A549 (cell line): ENCODE data around the gene ATF3. TPM values are rescaled to one million over a fixed set of nuclear protein-coding genes. Genes with fewer than 3 reads are reported as not detected.

Experiments
- ATAC-seq, 2 experiments: fragments of 200-7000 bp in 1 of 2; fragments of >200 bp in 1 of 2; cut with Nextera tagmentation in 1 of 2; cut with Tn5 transposase in 1 of 2; 3 replicates each; pipeline versions ENCODE4 v1.8.0 to v1.9.1; 2018 to 2020; ENCODE audit warnings: mild to moderate bottlenecking in 1 of 2, moderate library complexity in 1 of 2
- CTCF ChIA-PET: fragments of 300-600 bp; sonication (Branson Sonifier 250); formaldehyde crosslinking; extraction: SDS; loops from one replicate; lab custom pipeline; 2021; ENCODE audit warnings: antibody characterized with exemption, inconsistent platforms; lab: Yijun Ruan, JAX
- POLR2A ChIA-PET: fragments of 350-600 bp; formaldehyde crosslinking; extraction: SDS; loops from one replicate; lab custom pipeline; 2021; ENCODE audit warnings: antibody characterized with exemption, inconsistent platforms; lab: Yijun Ruan, JAX
- DNase-seq, 2 experiments: peaks; one replicate each; pipeline versions ENCODE4 v3.0.0 to v3.0.0-alpha.2; 2011 to 2016; ENCODE audit warnings: low read depth in 1 of 2, low spot score in 1 of 2
- FAIRE-seq: peaks from 2 replicates; lab custom pipeline; 2011; peaks lifted over from hg19 to GRCh38; lab: Jason Lieb, UNC
- H3K27ac ChIP-seq, 2 experiments: fragments of >200 bp; sonication (Bioruptor Twin); formaldehyde crosslinking; 3 replicates each; pipeline ENCODE4 v1.5.1; 2016 to 2017
- H3K4me1 ChIP-seq: fragments of >200 bp; sonication (Bioruptor Twin); formaldehyde crosslinking; 3 replicates; pipeline ENCODE4 v1.6.1; 2016
- H3K4me2 ChIP-seq: fragments of >200 bp; sonication (Bioruptor Twin); formaldehyde crosslinking; 3 replicates; pipeline ENCODE4 v1.6.1; 2016
- H3K4me3 ChIP-seq: fragments of >200 bp; sonication (Bioruptor Twin); formaldehyde crosslinking; 3 replicates; pipeline ENCODE4 v1.5.1; 2016
- H3K9me3 ChIP-seq: fragments of >200 bp; sonication (Bioruptor Twin); formaldehyde crosslinking; 3 replicates; pipeline ENCODE4 v1.6.1; 2016
- BCL3 ChIP-seq: fragments of >200 bp; sonication (Bioruptor Twin); formaldehyde crosslinking; IDR thresholded peaks from 3 replicates; pipeline ENCODE4 v1.6.1; 2016
- CBX2 ChIP-seq: fragments of 200-600 bp; sonication (generic); IDR thresholded peaks from 2 replicates; pipeline ENCODE4 v1.6.1; 2016; ENCODE audit warnings: low read depth, mild to moderate bottlenecking, borderline replicate concordance
- CHD4 ChIP-seq: fragments of 200-600 bp; sonication (generic); IDR thresholded peaks from 2 replicates; pipeline ENCODE4 v1.6.1; 2016; ENCODE audit warnings: antibody characterized with exemption, mild to moderate bottlenecking, borderline replicate concordance
- CTCF ChIP-seq: fragments of >200 bp; sonication (Bioruptor Twin); formaldehyde crosslinking; IDR thresholded peaks from 3 replicates; pipeline ENCODE4 v1.5.1; 2016
- EP300 ChIP-seq, 2 experiments: fragments of >200 bp; sonication (Bioruptor Twin); formaldehyde crosslinking; IDR thresholded peaks; 2 replicates in 1 of 2; 3 replicates in 1 of 2; pipeline ENCODE4 v1.6.1; 2016 to 2017
- FOXS1 ChIP-seq: fragments of 250-450 bp; sonication (Bioruptor Pico); IDR thresholded peaks from 2 replicates; pipeline ENCODE4 v1.5.0; 2020; ENCODE audit warnings: mild to moderate bottlenecking, moderate library complexity
- HES2 ChIP-seq: fragments of >200 bp; sonication (Bioruptor Twin); formaldehyde crosslinking; IDR thresholded peaks from 2 replicates; pipeline ENCODE4 v1.6.1; 2016
- HEYL ChIP-seq: fragments of 250-450 bp; sonication (Bioruptor Pico); IDR thresholded peaks from 2 replicates; pipeline ENCODE4 v1.8.0; 2021; ENCODE audit warnings: mild to moderate bottlenecking, moderate library complexity
- NPAS2 ChIP-seq: fragments of 250-450 bp; sonication (Bioruptor Pico); IDR thresholded peaks from 2 replicates; pipeline ENCODE4 v1.8.0; 2022; ENCODE audit warnings: mild to moderate bottlenecking, moderate library complexity, borderline replicate concordance
- NR3C1 ChIP-seq: fragments of >200 bp; sonication (Bioruptor Twin); formaldehyde crosslinking; IDR thresholded peaks from 3 replicates; pipeline ENCODE4 v1.6.1; 2017
- RARB ChIP-seq: fragments of 250-450 bp; sonication (Bioruptor Pico); IDR thresholded peaks from 2 replicates; pipeline ENCODE4 v1.8.0; 2021; ENCODE audit warnings: mild to moderate bottlenecking, moderate library complexity
- RNF2 ChIP-seq: fragments of 200-600 bp; sonication (generic); IDR thresholded peaks from 2 replicates; pipeline ENCODE4 v1.6.1; 2016; ENCODE audit warnings: low read depth, mild to moderate bottlenecking, antibody characterized with exemption, moderate library complexity, borderline replicate concordance
- SMC3 ChIP-seq: fragments of >200 bp; sonication (Bioruptor Twin); formaldehyde crosslinking; IDR thresholded peaks from 3 replicates; pipeline ENCODE4 v1.6.1; 2018; ENCODE audit warnings: inconsistent platforms
- SREBF2 ChIP-seq: fragments of 450-650 bp; IDR thresholded peaks from 2 replicates; pipeline ENCODE4 v1.6.1; 2014; ENCODE audit warnings: mild to moderate bottlenecking, moderate library complexity
- ZFP36 ChIP-seq: fragments of 450-650 bp; IDR thresholded peaks from 2 replicates; pipeline ENCODE4 v1.6.1; 2014; ENCODE audit warnings: borderline replicate concordance; ENCODE audit not compliant: partially characterized antibody
- WGBS: methylation state at CpG from one replicate; pipeline ENCODE4 v1.1.6; 2017; ENCODE audit errors: missing lambda C conversion rate; 5-methylcytosine and 5-hydroxymethylcytosine counted together
- polyA plus RNA-seq, 4 experiments: library from polyadenylated mRNA; depleted of rRNA in 3 of 4; stranded (reverse); fragments of >200 nt; fragmentation: RNase III in 1 of 4; extraction: RNeasy Plus Mini Kit Qiagen cat#74134 plus additional on column Dnase treatment in 1 of 4; gene quantifications; 2 replicates in 3 of 4; 3 replicates in 1 of 4; pipeline ENCODE4 v1.2.3, GENCODE V29; 2011 to 2017

ATF3 gene
- polyA plus RNA-seq, 2 of the 4 experiments (the other 2 are of a cell fraction), result 4.4 to 62.9 TPM

GRCh38 chr1:212624976-212625501 lies 16.5 kb downstream of the ATF3 start:
- POLR2A ChIA-PET, result interaction anchor here (2.2 kb wide), 1 partner anchor 17 kb away, joined by 6 read pairs; the partner anchor contains the start of gene ATF3
- FAIRE-seq, result no peak
- CTCF ChIA-PET, result interaction anchor here (0.6 to 8.9 kb wide), 5 partner anchors 15 to 169 kb away, joined by 3 to 66 read pairs (median 3); no protein-coding TSS in a partner anchor
- Histone ChIP-seq H3K27ac (no peak overlapping the region), H3K4me3 (no peak overlapping the region), H3K4me1 (no peaks in the 10 kb centered on the region), H3K4me2 (no peak overlapping the region), H3K9me3 (no peaks in the 10 kb centered on the region)
- no peak; a peak in 1 of 6 replicates for ATAC-seq
- 75% methylated on average over 18 of the region's 18 CpGs for WGBS
- TF ChIP-seq CTCF (no peak), NR3C1 (no peak), CBX2 (no peak), HES2 (no peak)
- DNase-seq, result no peak

- 52% methylated on average over 19 of the region's 19 CpGs for WGBS
- TF ChIP-seq CHD4, result no peak
- TF ChIP-seq BCL3, result no peak
- TF ChIP-seq SMC3, result no peak
- no peak for TF ChIP-seq SREBF2
- TF ChIP-seq FOXS1 (CRISPR knock-in tag), result no peak
- TF ChIP-seq CTCF, result no peak
- no peak for TF ChIP-seq RARB
- no peak for TF ChIP-seq HEYL (CRISPR knock-in tag)
- no peak for TF ChIP-seq EP300 (IDR thresholded peaks at IDR 0.05)
- TF ChIP-seq NPAS2, result no peak
- no peak for TF ChIP-seq HES2
- no peak for TF ChIP-seq RNF2
- no peak for TF ChIP-seq ZFP36
Observed at GRCh38 chr1:212625781-212626450, 17.4 kb downstream of the ATF3 start.

More at GRCh38 chr1:212625781-212626450, 17.4 kb downstream of the ATF3 start:
- Histone ChIP-seq H3K4me1 (no peaks in the 10 kb centered on the region), H3K4me2 (no peak overlapping the region), H3K9me3 (no peaks in the 10 kb centered on the region), H3K4me3 (no peak overlapping the region), H3K27ac (no peak overlapping the region)
- ATAC-seq (peak; percentile 1 to 3; a peak in 2 of 6 replicates), FAIRE-seq (no peak), DNase-seq (no peak)
- POLR2A ChIA-PET, result interaction anchor here (2.2 kb wide), 1 partner anchor 17 kb away, joined by 6 read pairs; the partner anchor contains the start of gene ATF3
- CTCF ChIA-PET, result interaction anchor here (1.1 to 8.9 kb wide), 5 partner anchors 17 to 170 kb away, joined by 3 to 66 read pairs (median 3); partner anchors contain the start of gene ATF3
